HepG2 (cell line): ENCODE data around the gene ELAPOR1. TPM values are rescaled to one million over a fixed set of nuclear protein-coding genes. Genes with fewer than 3 reads are reported as not detected.

ENCODE experiments used
- ATAC-seq: fragments of 200-7000 bp; cut with Tn5 transposase; 3 replicates; pipeline ENCODE4 v1.9.1; 2020; ENCODE audit warnings: mild to moderate bottlenecking, moderate library complexity
- BruUV-seq: library from RNA; stranded (reverse); fragments of 400-500 nt; replicated peaks from 2 replicates; lab custom pipeline; 2021; lab: Mats Ljungman, UMichigan
- CTCF ChIA-PET: fragments of 300-600 bp; formaldehyde crosslinking; extraction: SDS; loops from one replicate; lab custom pipeline; 2021; ENCODE audit warnings: low total read pairs, inconsistent platforms, low intra/inter-chr PET ratio; lab: Yijun Ruan, JAX
- POLR2A ChIA-PET: fragments of 350-600 bp; sonication (Branson Sonifier 250); formaldehyde crosslinking; loops from one replicate; lab custom pipeline; 2020; ENCODE audit warnings: antibody characterized with exemption, inconsistent platforms; lab: Yijun Ruan, JAX
- DNase-seq: peaks from one replicate; pipeline ENCODE4 v3.0.0-alpha.2; 2015; ENCODE audit warnings: low spot score
- FAIRE-seq: peaks from 3 replicates; lab custom pipeline; 2011; peaks lifted over from hg19 to GRCh38; lab: Jason Lieb, UNC
- H2AFZ ChIP-seq: one replicate; pipeline ENCODE4 v1.6.1; 2011; ENCODE audit warnings: low read length, inconsistent platforms
- H3K27ac ChIP-seq: fragments of 300-600 bp; 3 replicates; pipeline ENCODE4 v1.8.0; 2011; ENCODE audit warnings: mixed run types, mild to moderate bottlenecking, mixed read lengths, low read length, inconsistent platforms; ENCODE audit not compliant: insufficient read depth; ENCODE audit errors: extremely low read length
- H3K27me3 ChIP-seq, 2 experiments: fragments of 200-600 bp in 1 of 2; 2 replicates in 1 of 2; 3 replicates in 1 of 2; pipeline versions ENCODE4 v1.6.0 to v1.8.0; 2011; ENCODE audit warnings: low read length in 2 of 2, mild to moderate bottlenecking in 2 of 2, moderate library complexity in 2 of 2, inconsistent platforms in 1 of 2; ENCODE audit not compliant: insufficient read depth in 2 of 2, control insufficient read depth in 1 of 2
- H3K36me3 ChIP-seq, 2 experiments: fragments of 200-600 bp in 1 of 2; replicated peaks in 1 of 2; 2 replicates in 1 of 2; 3 replicates in 1 of 2; pipeline versions ENCODE4 v1.5.1 to v1.8.0; 2011; ENCODE audit warnings: low read length in 2 of 2, inconsistent platforms in 1 of 2; ENCODE audit not compliant: insufficient read depth in 2 of 2, control insufficient read depth in 1 of 2
- H3K4me1 ChIP-seq: 2 replicates; pipeline ENCODE4 v1.5.1; 2012; ENCODE audit warnings: low read length, inconsistent platforms; ENCODE audit not compliant: insufficient read depth
- H3K4me2 ChIP-seq: 2 replicates; pipeline ENCODE4 v1.6.0; 2011; ENCODE audit warnings: low read depth, low read length, inconsistent platforms
- H3K4me3 ChIP-seq, 3 experiments: fragments of 200-600 bp in 1 of 3; sonication (generic), shearing (Covaris generic) in 1 of 3; replicated peaks in 1 of 3; 2 replicates each; pipeline ENCODE4 v1.5.1; 2011 to 2016; ENCODE audit warnings: low read length in 3 of 3, inconsistent platforms in 2 of 3, low read depth in 2 of 3, mild to moderate bottlenecking in 2 of 3, control low read depth in 1 of 3, mixed read lengths in 1 of 3; ENCODE audit not compliant: insufficient read depth in 1 of 3
- H3K79me2 ChIP-seq: one replicate; pipeline ENCODE4 v1.6.1; 2011; ENCODE audit warnings: low read length, inconsistent platforms; ENCODE audit not compliant: insufficient read depth
- H3K9ac ChIP-seq: 2 replicates; pipeline ENCODE4 v1.6.0; 2011; ENCODE audit warnings: mild to moderate bottlenecking, low read depth, low read length, inconsistent platforms; ENCODE audit not compliant: insufficient read depth
- H3K9me3 ChIP-seq: 2 replicates; pipeline ENCODE4 v1.5.1; 2012; ENCODE audit warnings: mild to moderate bottlenecking, low read length
- H4K20me1 ChIP-seq: 2 replicates; pipeline ENCODE4 v1.6.0; 2011; ENCODE audit warnings: inconsistent platforms, mild to moderate bottlenecking, low read length, moderate library complexity; ENCODE audit not compliant: insufficient read depth
- AGO2 ChIP-seq: fragments of 200-400 bp; formaldehyde crosslinking; optimal IDR thresholded peaks from 2 replicates; pipeline ENCODE3; 2017; ENCODE audit warnings: mild to moderate bottlenecking, low read depth, low read length, moderate library complexity
- CBFB ChIP-seq: sonication (generic); formaldehyde crosslinking; IDR thresholded peaks from 2 replicates; pipeline ENCODE4 v1.4.0; 2020; ENCODE audit warnings: missing genetic modification reagents
- CEBPB ChIP-seq: IDR thresholded peaks from 2 replicates; pipeline ENCODE4 v1.6.1; 2011; ENCODE audit warnings: low read depth, low read length, improper control_type of control experiment, borderline replicate concordance
- CEBPG ChIP-seq: IDR thresholded peaks from 2 replicates; pipeline ENCODE4 v1.6.1; 2016
- CEBPZ ChIP-seq: IDR thresholded peaks from 2 replicates; pipeline ENCODE4 v1.6.1; 2012; ENCODE audit warnings: low read length, improper control_type of control experiment
- E2F5 ChIP-seq: sonication (generic); formaldehyde crosslinking; conservative IDR thresholded peaks from 2 replicates; pipeline ENCODE4 v1.4.0; 2020; ENCODE audit warnings: missing genetic modification reagents
- HNRNPUL1 ChIP-seq: fragments of 200-400 bp; formaldehyde crosslinking; IDR thresholded peaks from 2 replicates; pipeline ENCODE4 v1.6.1; 2017; ENCODE audit warnings: low read depth, mild to moderate bottlenecking, low read length, moderate library complexity
- HOXA3 ChIP-seq: sonication (generic); formaldehyde crosslinking; IDR thresholded peaks from 2 replicates; pipeline ENCODE4 v1.5.0; 2020; ENCODE audit warnings: missing genetic modification reagents
- MAX ChIP-seq: IDR thresholded peaks from 2 replicates; pipeline ENCODE4 v1.6.1; 2012; ENCODE audit warnings: inconsistent platforms
- NCOA1 ChIP-seq: sonication (generic); formaldehyde crosslinking; IDR thresholded peaks from 2 replicates; pipeline ENCODE4 v1.9.0; 2021; ENCODE audit warnings: missing genetic modification reagents
- POLR2AphosphoS5 ChIP-seq: IDR thresholded peaks from 2 replicates; pipeline ENCODE4 v1.6.1; 2012; ENCODE audit warnings: low read depth, low read length
- SNAPC2 ChIP-seq: sonication (generic); formaldehyde crosslinking; IDR thresholded peaks from 2 replicates; pipeline ENCODE4 v1.8.1; 2022; ENCODE audit warnings: mild to moderate bottlenecking, missing genetic modification reagents
- SOX13 ChIP-seq, 3 experiments: fragments of 450-650 bp in 1 of 3; sonication (generic) in 1 of 3; formaldehyde crosslinking in 1 of 3; IDR thresholded peaks in 2 of 3; conservative IDR thresholded peaks in 1 of 3; 2 replicates each; pipeline versions ENCODE4 v1.5.0 to v1.6.1; 2016 to 2020; ENCODE audit warnings: antibody characterized with exemption in 1 of 3, mild to moderate bottlenecking in 1 of 3, missing compliant biosample characterization in 1 of 3, missing genetic modification reagents in 1 of 3, moderate library complexity in 1 of 3
- ZBTB1 ChIP-seq: sonication (generic); formaldehyde crosslinking; IDR thresholded peaks from 2 replicates; pipeline ENCODE4 v1.4.0; 2020; ENCODE audit warnings: missing genetic modification reagents, borderline replicate concordance
- ZBTB38 ChIP-seq: sonication (generic); formaldehyde crosslinking; IDR thresholded peaks from 2 replicates; pipeline ENCODE4 v1.5.1; 2020; ENCODE audit warnings: mild to moderate bottlenecking, missing genetic modification reagents
- ZMYM3 ChIP-seq: sonication (generic); formaldehyde crosslinking; IDR thresholded peaks from 2 replicates; pipeline ENCODE4 v1.5.1; 2020; ENCODE audit warnings: mild to moderate bottlenecking, missing genetic modification reagents
- ZNF205 ChIP-seq: IDR thresholded peaks from 2 replicates; pipeline ENCODE4 v1.6.1; 2018; ENCODE audit warnings: missing biosample characterization, missing genetic modification reagents
- ZNF333 ChIP-seq: sonication (generic); formaldehyde crosslinking; IDR thresholded peaks from 2 replicates; pipeline ENCODE4 v1.4.0; 2020; ENCODE audit warnings: mild to moderate bottlenecking, missing genetic modification reagents, borderline replicate concordance
- ZNF451 ChIP-seq: sonication (generic); formaldehyde crosslinking; IDR thresholded peaks from 2 replicates; pipeline ENCODE4 v1.5.0; 2020; ENCODE audit warnings: mild to moderate bottlenecking, missing genetic modification reagents
- ZNF615 ChIP-seq: sonication (generic); formaldehyde crosslinking; IDR thresholded peaks from 2 replicates; pipeline ENCODE4 v1.5.0; 2020; ENCODE audit warnings: mild to moderate bottlenecking, missing genetic modification reagents, borderline replicate concordance
- ZNF839 ChIP-seq: sonication (generic); formaldehyde crosslinking; IDR thresholded peaks from 2 replicates; pipeline ENCODE4 v1.4.0; 2020; ENCODE audit warnings: missing genetic modification reagents, mild to moderate bottlenecking, borderline replicate concordance
- ZNF891 ChIP-seq: sonication (generic); formaldehyde crosslinking; IDR thresholded peaks from 2 replicates; pipeline ENCODE4 v1.5.0; 2020; ENCODE audit warnings: mild to moderate bottlenecking, missing genetic modification reagents
- whole genome bisulfite sequencing: methylation state at CpG from one replicate; pipeline ENCODE4 v1.1.6; 2017; ENCODE audit warnings: low lambda C conversion rate; 5-methylcytosine and 5-hydroxymethylcytosine counted together
- in situ Hi-C: cut with HindIII; loops from 2 replicates; pipeline ENCODE4 v1.10.0; 2017; ENCODE audit warnings: low pct_unique_long_range_greater_than_20kb; ENCODE audit not compliant: extremely low pct_ligation_motif_present
- intact Hi-C: fragments of 100-400 bp; cut with micrococcal nuclease; formaldehyde crosslinking; loops from one replicate; pipeline ENCODE4 v1.10.0; 2022; ENCODE audit not compliant: unreplicated experiment
- polyA plus RNA-seq, 8 experiments: library from polyadenylated mRNA; depleted of rRNA in 3 of 8; stranded (reverse) in 7 of 8; unstranded in 1 of 8; fragments of >200 nt; fragmentation: Illumina TruSeq in 4 of 8; extraction: Trizol in 4 of 8; gene quantifications; 2 replicates each; pipeline versions ENCODE4 v1.2.1 to v1.2.3, GENCODE V29; 2011 to 2016; ENCODE audit warnings: low read depth in 4 of 8, missing spikeins in 1 of 8, mixed read lengths in 1 of 8; ENCODE audit not compliant: insufficient read depth in 1 of 8
- total RNA-seq, 5 experiments: library from RNA; depleted of rRNA; stranded (reverse); fragments of >200 nt; fragmentation: Illumina TruSeq; extraction: Trizol; gene quantifications; 2 replicates each; pipeline ENCODE4 v1.2.3, GENCODE V29; 2016; ENCODE audit warnings: low read depth in 1 of 5

The ELAPOR1 gene
- total and polyA plus RNA-seq, 2 of the 13 experiments (the other 11 are each of a cell fraction or from before 2014, with no cell fraction given) = 0.13 to 0.20 TPM

- H3K4me3 ChIP-seq = no peak overlapping the region
- peaks cover 14% of the 10 kb centered on the region for H3K79me2 ChIP-seq
- ChIA-PET POLR2A (interaction anchor here (1.0 kb wide), 1 partner anchor 14 kb away, joined by 3 read pairs; the partner anchor contains the start of gene TMEM167B), CTCF (no interaction called here)
- no peak overlapping the region for H3K9ac ChIP-seq
- H3K9me3 ChIP-seq = no peaks in the 10 kb centered on the region
- BruUV-seq = no TSS peak
- no peaks in the 10 kb centered on the region for H3K36me3 ChIP-seq
- ATAC-seq = no peak
- H3K4me2 ChIP-seq = no peak overlapping the region
- FAIRE-seq = no peak
- no peaks in the 10 kb centered on the region for H4K20me1 ChIP-seq
- WGBS = 95% methylated on average over 15 of the region's 20 CpGs
- H3K27me3 ChIP-seq = peaks cover 0 to 5% of the 10 kb centered on the region in 2 experiments; a peak in 2 of 5 replicates
- no peak overlapping the region for H2AFZ ChIP-seq
- DNase-seq = no peak
- in situ Hi-C loops (no loop called here), intact Hi-C loops (no loop called here)
- H3K27ac ChIP-seq = no peak overlapping the region
- H3K4me1 ChIP-seq = peaks cover 18% of the 10 kb centered on the region; the same call in 1 of the 2 replicates
- peak; percentile 73 for TF ChIP-seq CEBPG (CRISPR knock-in tag)
- peak; percentile 39 for TF ChIP-seq POLR2AphosphoS5
- no peak for TF ChIP-seq ZMYM3 (CRISPR knock-in tag)
- TF ChIP-seq ZNF891 (CRISPR knock-in tag) = no peak
- no peak for TF ChIP-seq SNAPC2 (CRISPR knock-in tag)
- TF ChIP-seq AGO2 = peak; percentile 51
- TF ChIP-seq ZNF205 (CRISPR knock-in tag) = no peak
- TF ChIP-seq ZBTB1 (CRISPR knock-in tag) = no peak
- TF ChIP-seq ZNF333 = no peak
- no peak for TF ChIP-seq HOXA3 (CRISPR knock-in tag)
- TF ChIP-seq CEBPZ = no peak
- TF ChIP-seq CBFB = no peak
- no peak for TF ChIP-seq E2F5
- no peak for TF ChIP-seq MAX
- TF ChIP-seq ZNF615 (CRISPR knock-in tag) = no peak
- TF ChIP-seq ZBTB38 = no peak
- TF ChIP-seq CEBPB = peak; percentile 92
- no peak for TF ChIP-seq ZNF451
- TF ChIP-seq SOX13 (IDR thresholded peaks at IDR 0.05) = no peak
- TF ChIP-seq SOX13 (CRISPR knock-in tag; conservative IDR thresholded peaks at IDR 0.05 in 1 of 2, IDR thresholded peaks at IDR 0.05 in 1 of 2) = no peak
- no peak for TF ChIP-seq NCOA1 (CRISPR knock-in tag)
- no peak for TF ChIP-seq ZNF839 (CRISPR knock-in tag)
- no peak for TF ChIP-seq HNRNPUL1
Measured at GRCh38 chr1:109104364-109105151, 9.4 kb upstream of the ELAPOR1 start.
